IMR-90 (cell line): Measurements from ENCODE around the gene AKAP7. TPM values are rescaled to one million over a fixed set of nuclear protein-coding genes. Genes with fewer than 3 reads are reported as not detected.
"Not testable (repeated sequence)": the region's sequence is repeated elsewhere in the genome, so short reads cannot be mapped to it uniquely, and the experiment has no call there.

Experiments
- ATAC-seq: fragments of 200-7000 bp; cut with Tn5 transposase; 2 replicates; pipeline ENCODE4 v1.9.1; 2020; ENCODE audit warnings: low read depth, mild to moderate bottlenecking, moderate library complexity
- BruUV-seq: library from RNA; stranded (reverse); fragments of 400-500 nt; replicated peaks from 2 replicates; lab custom pipeline; 2021; lab: Mats Ljungman, UMichigan
- CTCF ChIA-PET: fragments of 300-600 bp; formaldehyde crosslinking; extraction: SDS; loops from one replicate; lab custom pipeline; 2021; ENCODE audit warnings: antibody characterized with exemption; lab: Yijun Ruan, JAX
- POLR2A ChIA-PET: fragments of 300-600 bp; sonication (Branson Sonifier 250); formaldehyde crosslinking; loops from one replicate; lab custom pipeline; 2022; ENCODE audit warnings: antibody characterized with exemption; ENCODE audit not compliant: unreplicated experiment; lab: Charles Lee
- DNase-seq: peaks from one replicate; pipeline ENCODE4 v3.0.0; 2013
- H2AFZ ChIP-seq: replicated peaks from 2 replicates; pipeline ENCODE3; 2013; ENCODE audit warnings: low read length, mild to moderate bottlenecking; ENCODE audit not compliant: poor library complexity
- H2AK5ac ChIP-seq: 2 replicates; pipeline ENCODE4 v1.6.1; 2013; ENCODE audit warnings: low read depth, low read length, inconsistent platforms
- H2AK9ac ChIP-seq: replicated peaks from 2 replicates; pipeline ENCODE3; 2013; ENCODE audit warnings: mild to moderate bottlenecking, low read depth, low read length, moderate library complexity; ENCODE audit not compliant: poor library complexity
- H2BK120ac ChIP-seq: 2 replicates; pipeline ENCODE4 v1.6.1; 2013; ENCODE audit warnings: low read depth, low read length, inconsistent platforms
- H2BK15ac ChIP-seq: 3 replicates; pipeline ENCODE4 v1.6.1; 2013; ENCODE audit warnings: low read depth, low read length, inconsistent platforms
- H2BK20ac ChIP-seq: 2 replicates; pipeline ENCODE4 v1.6.1; 2013; ENCODE audit warnings: low read depth, mild to moderate bottlenecking, inconsistent platforms, low read length, moderate library complexity
- H2BK5ac ChIP-seq: 2 replicates; pipeline ENCODE4 v1.6.1; 2013; ENCODE audit warnings: mild to moderate bottlenecking, low read depth, low read length, inconsistent platforms; ENCODE audit not compliant: poor library complexity, severe bottlenecking
- H3K14ac ChIP-seq: replicated peaks from 2 replicates; pipeline ENCODE4 v1.6.1; 2013; ENCODE audit warnings: low read depth, low read length, inconsistent platforms
- H3K18ac ChIP-seq: 2 replicates; pipeline ENCODE4 v1.6.1; 2013; ENCODE audit warnings: low read depth, low read length, control low read depth
- H3K23ac ChIP-seq: 2 replicates; pipeline ENCODE4 v1.6.1; 2013; ENCODE audit warnings: low read depth, low read length, inconsistent platforms
- H3K27ac ChIP-seq: 2 replicates; pipeline ENCODE4 v1.5.1; 2013; ENCODE audit warnings: mild to moderate bottlenecking, control low read depth, low read length; ENCODE audit not compliant: insufficient read depth
- H3K27me3 ChIP-seq: 2 replicates; pipeline ENCODE4 v1.6.1; 2013; ENCODE audit warnings: low read length; ENCODE audit not compliant: control insufficient read depth, insufficient read depth
- H3K36me3 ChIP-seq: 2 replicates; pipeline ENCODE4 v1.6.1; 2013; ENCODE audit warnings: low read length, mixed read lengths; ENCODE audit not compliant: control insufficient read depth, insufficient read depth
- H3K4ac ChIP-seq: 2 replicates; pipeline ENCODE4 v1.6.1; 2013; ENCODE audit warnings: low read depth, low read length, inconsistent platforms
- H3K4me1 ChIP-seq: 2 replicates; pipeline ENCODE4 v1.6.1; 2013; ENCODE audit warnings: low read length, mixed read lengths; ENCODE audit not compliant: control insufficient read depth, insufficient read depth
- H3K4me2 ChIP-seq: 2 replicates; pipeline ENCODE4 v1.6.1; 2013; ENCODE audit warnings: low read depth, mild to moderate bottlenecking, control low read depth, low read length, moderate library complexity
- H3K4me3 ChIP-seq: 2 replicates; pipeline ENCODE4 v1.5.1; 2013; ENCODE audit warnings: low read depth, mild to moderate bottlenecking, control low read depth, low read length, moderate library complexity; ENCODE audit not compliant: insufficient read depth
- H3K56ac ChIP-seq: 2 replicates; pipeline ENCODE4 v1.6.1; 2013; ENCODE audit warnings: low read length, inconsistent platforms; ENCODE audit not compliant: insufficient read depth; ENCODE audit errors: extremely low read depth
- H3K79me1 ChIP-seq, 2 experiments: 2 replicates each; pipeline ENCODE4 v1.6.1; 2013; ENCODE audit warnings: low read length in 2 of 2, inconsistent platforms in 1 of 2, low read depth in 1 of 2
- H3K9ac ChIP-seq: 2 replicates; pipeline ENCODE4 v1.6.1; 2013; ENCODE audit warnings: low read depth, low read length, control low read depth
- H3K9me1 ChIP-seq: 2 replicates; pipeline ENCODE4 v1.6.1; 2013; ENCODE audit warnings: low read length, inconsistent platforms; ENCODE audit not compliant: insufficient read depth
- H3K9me3 ChIP-seq: 2 replicates; pipeline ENCODE4 v1.6.1; 2013; ENCODE audit warnings: low read length; ENCODE audit not compliant: control insufficient read depth, insufficient read depth
- H4K20me1 ChIP-seq: 2 replicates; pipeline ENCODE4 v1.6.1; 2013; ENCODE audit warnings: low read length, inconsistent platforms; ENCODE audit not compliant: insufficient read depth
- H4K5ac ChIP-seq: 2 replicates; pipeline ENCODE4 v1.6.1; 2013; ENCODE audit warnings: mild to moderate bottlenecking, low read depth, low read length, control low read depth
- H4K8ac ChIP-seq, 2 experiments: 2 replicates each; pipeline ENCODE4 v1.6.1; 2013; ENCODE audit warnings: low read depth in 2 of 2, low read length in 2 of 2, control low read depth in 1 of 2, inconsistent platforms in 1 of 2
- H4K91ac ChIP-seq: 2 replicates; pipeline ENCODE4 v1.6.1; 2013; ENCODE audit warnings: low read depth, low read length, inconsistent platforms; ENCODE audit not compliant: insufficient read depth
- WGBS, 2 experiments: methylation state at CpG; one replicate each; pipeline versions ENCODE4 v1.1.5 to v1.1.7; 2013; ENCODE audit warnings: missing lambda C conversion rate in 2 of 2; ENCODE audit not compliant: insufficient read length in 1 of 2; ENCODE audit errors: extremely low coverage in 2 of 2; 5-methylcytosine and 5-hydroxymethylcytosine counted together
- dilution Hi-C: fragments of 300-500 bp; cut with HindIII; formaldehyde crosslinking; loops from one replicate; pipeline ENCODE4 v1.14.3; 2018; ENCODE audit warnings: low sequenced_read_pairs; ENCODE audit not compliant: unreplicated experiment
- in situ Hi-C: fragments of 300-500 bp; cut with MboI; formaldehyde crosslinking; loops from 3 replicates; pipeline ENCODE4 v1.14.3; 2019; ENCODE audit warnings: low sequenced_read_pairs, inconsistent platforms, mixed read lengths
- intact Hi-C: fragments of 100-400 bp; cut with micrococcal nuclease; formaldehyde crosslinking; loops from 2 replicates; pipeline ENCODE4 v1.10.0; 2022
- polyA plus RNA-seq, 3 experiments: library from polyadenylated mRNA; depleted of rRNA; stranded (reverse); fragments of >200 nt; gene quantifications; 2 replicates each; pipeline ENCODE4 v1.2.3, GENCODE V29; 2012; ENCODE audit warnings: low replicate concordance in 1 of 3
- total RNA-seq: library from RNA; depleted of rRNA; stranded (reverse); fragments of >200 nt; gene quantifications from 2 replicates; pipeline ENCODE4 v1.2.3, GENCODE V29; 2012

The AKAP7 gene
- total and polyA plus RNA-seq, 2 of the 4 experiments (the other 2 are of a cell fraction): 0.54 to 1.1 TPM

- H2AFZ ChIP-seq, H4K91ac ChIP-seq, H2BK120ac ChIP-seq, H3K56ac ChIP-seq, H3K27ac ChIP-seq, H3K18ac ChIP-seq, H2AK9ac ChIP-seq, H4K5ac ChIP-seq, H2BK20ac ChIP-seq, dilution Hi-C loops, H3K4me3 ChIP-seq, DNase-seq, H4K8ac ChIP-seq, H3K79me1 ChIP-seq, in situ Hi-C loops, H3K14ac ChIP-seq, H3K9me1 ChIP-seq, H4K20me1 ChIP-seq, BruUV-seq, H3K27me3 ChIP-seq, ATAC-seq, H3K4ac ChIP-seq, H3K9me3 ChIP-seq, H2BK15ac ChIP-seq, H3K36me3 ChIP-seq, H3K23ac ChIP-seq, H2AK5ac ChIP-seq, H3K4me2 ChIP-seq, POLR2A ChIA-PET, H2BK5ac ChIP-seq, H3K9ac ChIP-seq, H3K4me1 ChIP-seq, CTCF ChIA-PET, intact Hi-C loops: not testable (repeated sequence)
- 100% methylated on average over 2 of the region's 7 CpGs; no CpG with 5 or more reads in 1 of the 2 experiments for WGBS, 2 experiments
These were observed 43.3 kb upstream of the AKAP7 start for GRCh38 chr6:131091944-131092343.
